IPS-15b (cell line): ENCODE results near the gene RPL10.

Experiments
- H3K27me3 ChIP-seq: one replicate; pipeline ENCODE4 v1.6.1; 2013; ENCODE audit warnings: low read length; ENCODE audit not compliant: control insufficient read depth, insufficient read depth
- H3K36me3 ChIP-seq: one replicate; pipeline ENCODE4 v1.6.1; 2013; ENCODE audit warnings: low read length; ENCODE audit not compliant: control insufficient read depth, insufficient read depth
- H3K4me1 ChIP-seq: one replicate; pipeline ENCODE4 v1.6.1; 2013; ENCODE audit warnings: mild to moderate bottlenecking, low read length; ENCODE audit not compliant: control insufficient read depth, insufficient read depth
- H3K4me3 ChIP-seq: one replicate; pipeline ENCODE4 v1.5.1; 2013; ENCODE audit warnings: low read depth, low read length
- H3K9ac ChIP-seq: one replicate; pipeline ENCODE4 v1.6.1; 2013; ENCODE audit warnings: low read depth, mild to moderate bottlenecking, low read length
- H3K9me3 ChIP-seq: one replicate; pipeline ENCODE4 v1.6.1; 2013; ENCODE audit warnings: mild to moderate bottlenecking, low read length; ENCODE audit not compliant: control insufficient read depth, insufficient read depth

Gene RPL10

GRCh38 chrX:154373340-154374306 lies 24.6 kb upstream of the RPL10 start:
- Histone ChIP-seq H3K36me3 (peaks cover 5% of the 10 kb centered on the region), H3K4me1 (no peaks in the 10 kb centered on the region), H3K9me3 (no peaks in the 10 kb centered on the region), H3K9ac (no peak overlapping the region), H3K27me3 (no peaks in the 10 kb centered on the region), H3K4me3 (peak overlapping the region; percentile 43)

GRCh38 chrX:154374313-154375155 lies 23.6 kb upstream of the RPL10 start, which contains the start of gene FLNA:
Gene FLNA, minus strand, starts transcription at chrX:154374634. Its CDS starts 3,389 bp downstream, at chrX:154371245.
- H3K9me3 ChIP-seq: no peaks in the 10 kb centered on the region

DNA sequence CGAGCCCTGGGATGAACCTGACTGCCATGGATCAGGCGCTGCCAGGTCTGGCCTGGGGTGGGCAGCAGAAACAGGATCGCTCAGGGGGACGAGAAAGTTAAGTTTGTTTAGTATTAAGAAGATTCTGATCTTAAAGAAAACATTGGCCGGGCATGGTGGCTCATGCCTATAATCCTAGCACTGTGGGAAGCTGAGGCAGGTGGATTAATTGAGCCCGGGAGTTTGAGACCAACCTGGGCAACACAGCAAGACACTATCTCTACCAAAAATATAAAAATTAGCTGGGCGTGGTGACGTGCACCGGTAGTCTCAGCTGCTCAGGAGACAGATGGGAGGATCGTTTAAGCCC lies 23.0 kb upstream of the RPL10 start:
- Histone ChIP-seq H3K27me3 (no peaks in the 10 kb centered on the region), H3K4me1 (no peaks in the 10 kb centered on the region), H3K36me3 (peaks cover 3% of the 10 kb centered on the region), H3K9ac (no peak overlapping the region), H3K4me3 (peak overlapping the region; percentile 35), H3K9me3 (no peaks in the 10 kb centered on the region)

More at GRCh38 chrX:154374313-154375155, 23.6 kb upstream of the RPL10 start, which contains the start of gene FLNA:
- Histone ChIP-seq H3K4me3 (peak within 1 kb of the TSS; percentile 43), H3K4me1 (no peaks in the 10 kb centered on the region), H3K9ac (no peak within 1 kb of the TSS), H3K36me3 (peaks cover 4% of the 10 kb centered on the region), H3K27me3 (no peaks in the 10 kb centered on the region)

- H3K9me3 ChIP-seq: no peaks in the 10 kb centered on the region
- H3K9ac ChIP-seq: no peak overlapping the region
- peaks cover 4% of the 10 kb centered on the region for H3K36me3 ChIP-seq
- no peaks in the 10 kb centered on the region for H3K27me3 ChIP-seq
- no peaks in the 10 kb centered on the region for H3K4me1 ChIP-seq
- no peak overlapping the region for H3K4me3 ChIP-seq
Observed at GRCh38 chrX:154376774-154377173, 21.4 kb upstream of the RPL10 start.

GRCh38 chrX:154378059-154378798 lies 19.9 kb upstream of the RPL10 start:
- Histone ChIP-seq H3K27me3 (no peaks in the 10 kb centered on the region), H3K4me3 (peak overlapping the region; percentile 53), H3K36me3 (peaks cover 4% of the 10 kb centered on the region), H3K4me1 (no peaks in the 10 kb centered on the region), H3K9me3 (no peaks in the 10 kb centered on the region), H3K9ac (peak overlapping the region; percentile 24)

DNA sequence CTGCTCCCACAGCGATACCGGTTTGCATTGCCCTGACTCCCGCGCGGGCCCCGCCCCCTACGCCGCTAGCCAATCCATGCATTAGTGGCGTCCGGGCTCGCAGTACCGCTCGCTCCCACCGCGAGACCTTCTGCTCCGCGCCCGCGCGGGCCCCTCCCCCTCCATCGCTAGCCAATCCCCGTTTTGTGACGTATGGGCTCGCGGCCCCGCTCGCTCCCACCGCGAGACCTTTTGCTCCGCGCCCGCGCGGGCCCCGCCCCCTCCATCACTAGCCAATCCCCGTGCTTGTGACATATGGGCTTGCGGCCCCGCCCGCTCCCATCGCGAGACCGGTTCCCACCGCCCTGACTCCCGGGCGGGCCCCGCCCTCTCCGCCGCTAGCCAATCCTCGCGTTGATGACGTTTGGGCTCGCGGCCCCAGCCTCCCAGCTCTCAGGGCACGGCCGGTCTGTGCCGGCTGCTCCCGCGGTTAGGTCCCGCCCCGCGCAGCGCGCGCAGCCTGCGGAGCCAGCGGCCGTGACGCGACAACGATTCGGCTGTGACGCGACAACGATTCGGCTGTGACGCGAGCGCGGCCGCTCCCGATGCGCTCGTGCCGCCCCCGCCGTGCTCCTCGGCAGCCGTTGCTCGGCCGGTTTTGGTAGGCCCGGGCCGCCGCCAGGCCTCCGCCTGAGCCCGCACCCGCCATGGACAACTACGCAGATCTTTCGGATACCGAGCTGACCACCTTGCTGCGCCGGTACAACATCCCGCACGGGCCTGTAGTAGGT lies 19.2 kb upstream of the RPL10 start, which contains the start of gene EMD:
TSS of gene EMD (plus strand) at position 497 of the 770 bp plus-strand sequence. CDS start at position 687, 190 bp downstream.
- peak within 1 kb of the TSS; percentile 80 for H3K4me3 ChIP-seq
- peaks cover 4% of the 10 kb centered on the region for H3K36me3 ChIP-seq
- no peaks in the 10 kb centered on the region for H3K4me1 ChIP-seq
- peak within 1 kb of the TSS; percentile 60 for H3K9ac ChIP-seq
- H3K9me3 ChIP-seq: no peaks in the 10 kb centered on the region
- no peaks in the 10 kb centered on the region for H3K27me3 ChIP-seq

DNA sequence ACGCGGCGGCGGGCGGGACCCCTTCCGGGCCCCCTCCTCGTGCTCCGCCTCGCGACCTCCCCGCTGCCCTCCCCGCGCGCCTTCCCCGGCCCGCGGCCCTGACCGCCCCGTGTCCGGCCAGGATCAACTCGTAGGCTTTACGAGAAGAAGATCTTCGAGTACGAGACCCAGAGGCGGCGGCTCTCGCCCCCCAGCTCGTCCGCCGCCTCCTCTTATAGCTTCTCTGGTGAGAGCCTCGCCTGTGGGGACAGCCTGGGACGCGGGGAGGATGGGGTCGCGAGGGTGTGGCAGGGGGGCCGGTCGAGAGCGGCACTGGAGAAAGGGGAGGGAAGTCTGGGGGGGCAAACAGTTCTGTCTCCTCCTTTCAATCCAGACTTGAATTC lies 18.6 kb upstream of the RPL10 start:
- H3K4me3 ChIP-seq: peak overlapping the region; percentile 80
- peak overlapping the region; percentile 60 for H3K9ac ChIP-seq
- peaks cover 4% of the 10 kb centered on the region for H3K36me3 ChIP-seq
- H3K4me1 ChIP-seq: no peaks in the 10 kb centered on the region
- H3K27me3 ChIP-seq: no peaks in the 10 kb centered on the region
- no peaks in the 10 kb centered on the region for H3K9me3 ChIP-seq

- H3K4me3 ChIP-seq: peak overlapping the region; percentile 80
- peak overlapping the region; percentile 60 for H3K9ac ChIP-seq
- no peaks in the 10 kb centered on the region for H3K9me3 ChIP-seq
- H3K27me3 ChIP-seq: no peaks in the 10 kb centered on the region
- peaks cover 4% of the 10 kb centered on the region for H3K36me3 ChIP-seq
- H3K4me1 ChIP-seq: no peaks in the 10 kb centered on the region
Observed at GRCh38 chrX:154380153-154380552, 18.0 kb upstream of the RPL10 start.

- peak overlapping the region; percentile 80 for H3K4me3 ChIP-seq
- H3K4me1 ChIP-seq: no peaks in the 10 kb centered on the region
- no peaks in the 10 kb centered on the region for H3K9me3 ChIP-seq
- H3K27me3 ChIP-seq: no peaks in the 10 kb centered on the region
- H3K9ac ChIP-seq: no peak overlapping the region
- H3K36me3 ChIP-seq: peaks cover 4% of the 10 kb centered on the region
Observed at GRCh38 chrX:154380787-154381186, 17.4 kb upstream of the RPL10 start.

GRCh38 chrX:154381271-154381670 lies 16.9 kb upstream of the RPL10 start:
- no peaks in the 10 kb centered on the region for H3K27me3 ChIP-seq
- H3K4me1 ChIP-seq: no peaks in the 10 kb centered on the region
- peaks cover 4% of the 10 kb centered on the region for H3K36me3 ChIP-seq
- no peak overlapping the region for H3K9ac ChIP-seq
- H3K9me3 ChIP-seq: no peaks in the 10 kb centered on the region
- no peak overlapping the region for H3K4me3 ChIP-seq
